Measurements from ENCODE around the gene KIFAP3. TPM values are rescaled to one million over a fixed set of nuclear protein-coding genes. Genes with fewer than 3 reads are reported as not detected.

The KIFAP3 gene
- total and polyA plus RNA-seq, 2 of the 8 experiments (the other 6 are each of a cell fraction or from before 2014, with no cell fraction given): 1.3 to 3.2 TPM

GRCh38 chr1:169989246-169989645 is 85.2 kb downstream of the KIFAP3 start (continued):
- no peak for TF ChIP-seq TBP (IDR thresholded peaks at IDR 0.05; ENCODE audit: low read depth, low read length)
- no peak for TF ChIP-seq KDM4A (IDR thresholded peaks at IDR 0.05; ENCODE audit: low read depth, low read length, severe bottlenecking)
- TF ChIP-seq NANOG (IDR thresholded peaks at IDR 0.05; ENCODE audit: insufficient read depth, low read depth, low read length, poor library complexity, severe bottlenecking): no peak
- TF ChIP-seq CHD1 (IDR thresholded peaks at IDR 0.05; ENCODE audit: low read depth, low read length): no peak

Measured in H1 (cell line).